Activated CD4-positive, alpha-beta T cell treated with anti-CD3 and anti-CD28 coated beads for 36 hours (primary cell): ENCODE measurements around the gene MMP28. TPM values are rescaled to one million over a fixed set of nuclear protein-coding genes. Genes with fewer than 3 reads are reported as not detected.
"Not testable (repeated sequence)": the region's sequence is repeated elsewhere in the genome, so short reads cannot be mapped to it uniquely, and the experiment has no call there.

Source experiments
- ATAC-seq: fragments of 200-7000 bp; cut with Tn5 transposase; one replicate; pipeline ENCODE4 v1.10.0; 2021; ENCODE audit warnings: mild to moderate bottlenecking, moderate library complexity
- CTCF ChIA-PET: fragments of 350-600 bp; sonication (Branson Sonifier 250); formaldehyde crosslinking; loops from one replicate; lab custom pipeline; 2021; ENCODE audit warnings: antibody characterized with exemption; lab: Charles Lee
- POLR2A ChIA-PET: fragments of 350-600 bp; sonication (Branson Sonifier 250); formaldehyde crosslinking; loops from one replicate; lab custom pipeline; 2021; ENCODE audit warnings: antibody characterized with exemption, inconsistent platforms; lab: Charles Lee
- DNase-seq: peaks from one replicate; pipeline ENCODE4 v3.0.0-alpha.2; 2020
- H3K27ac Mint-ChIP-seq: one replicate; pipeline ENCODE4 v1.8.0; 2021; ENCODE audit warnings: mixed read lengths
- H3K27me3 Mint-ChIP-seq: one replicate; pipeline ENCODE4 v1.8.0; 2021; ENCODE audit warnings: mixed read lengths
- H3K36me3 Mint-ChIP-seq: one replicate; pipeline ENCODE4 v1.8.0; 2021; ENCODE audit warnings: low read depth, mixed read lengths
- H3K4me1 Mint-ChIP-seq: one replicate; pipeline ENCODE4 v1.8.0; 2021; ENCODE audit warnings: mixed read lengths
- H3K4me3 Mint-ChIP-seq: one replicate; pipeline ENCODE4 v1.8.0; 2021; ENCODE audit warnings: mild to moderate bottlenecking, moderate library complexity, mixed read lengths
- H3K9me3 Mint-ChIP-seq: one replicate; pipeline ENCODE4 v1.8.0; 2021; ENCODE audit warnings: low read depth, mixed read lengths
- intact Hi-C, 2 experiments: fragments of 100-400 bp; cut with DNase I in 1 of 2; cut with micrococcal nuclease in 1 of 2; formaldehyde crosslinking; loops; one replicate each; pipeline versions ENCODE4 v1.14.2 to v1.15.1; 2022 to 2024; cut with DNase I, micrococcal nuclease
- total RNA-seq, 2 experiments: library from RNA; stranded (reverse); gene quantifications; one replicate each; pipeline ENCODE4 v1.2.3, GENCODE V29; 2021

Gene MMP28
- total RNA-seq, 2 experiments from 2014 or later: 0.09 TPM; not detected in 1

DNA sequence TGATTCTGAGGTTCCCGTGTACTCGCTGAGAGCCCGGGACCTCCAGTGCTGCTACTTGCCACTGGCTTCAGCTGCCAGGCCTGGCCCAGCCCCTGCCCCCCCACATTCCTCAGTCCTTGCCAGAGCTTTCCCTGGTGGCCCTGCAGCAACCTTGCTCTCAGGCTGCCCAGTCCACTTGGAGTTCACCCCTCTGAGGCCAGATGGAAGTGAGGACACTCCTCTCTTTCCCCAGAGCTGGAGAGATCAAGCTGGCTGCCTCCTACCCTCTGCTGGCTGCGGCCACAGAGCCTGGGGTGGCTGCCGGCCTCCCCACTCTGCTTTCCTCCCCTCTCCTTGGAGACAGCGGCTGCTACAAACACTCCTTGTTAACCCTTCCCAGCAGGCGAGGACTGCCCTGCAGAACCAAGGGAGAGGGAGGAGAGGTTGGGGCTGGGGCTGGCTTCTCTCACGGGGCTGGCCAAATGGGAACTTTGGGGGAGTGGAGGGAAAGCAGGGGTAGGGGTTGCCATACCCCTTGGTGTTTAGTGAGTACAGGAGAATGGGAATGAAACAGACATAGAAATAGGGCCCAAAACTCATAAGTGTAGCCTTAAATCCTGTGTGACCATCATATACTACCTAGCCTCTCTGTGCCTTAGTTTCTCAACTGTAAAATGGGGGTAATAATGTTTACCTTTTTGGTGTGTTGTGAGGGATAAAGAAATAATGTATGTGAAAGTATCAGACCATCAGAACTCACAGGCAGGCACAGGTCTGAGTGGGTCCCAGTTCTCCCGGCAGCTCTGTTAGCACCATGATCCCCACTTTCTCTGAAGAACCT, 42.3 kb downstream of the MMP28 start, which contains the start of gene GAS2L2:
Gene GAS2L2 (minus strand): TSS at position 295 of the 820 bp plus-strand sequence. CDS start 389 bp downstream, outside the sequence.
- DNase-seq (no peak), ATAC-seq (no peak)
- intact Hi-C loops: no loop called here
- ChIA-PET POLR2A (no interaction called here), CTCF (interaction anchor here (1.2 kb wide), 1 partner anchor 67 kb away, joined by 4 read pairs; no protein-coding TSS in a partner anchor)
- no peak within 1 kb of the TSS for H3K27ac Mint-ChIP-seq
- peaks cover 25% of the 10 kb centered on the region for H3K27me3 Mint-ChIP-seq
- H3K9me3 Mint-ChIP-seq: no peaks in the 10 kb centered on the region
- peaks cover 21% of the 10 kb centered on the region for H3K4me1 Mint-ChIP-seq
- H3K36me3 Mint-ChIP-seq: no peaks in the 10 kb centered on the region
- no peak within 1 kb of the TSS for H3K4me3 Mint-ChIP-seq

DNA sequence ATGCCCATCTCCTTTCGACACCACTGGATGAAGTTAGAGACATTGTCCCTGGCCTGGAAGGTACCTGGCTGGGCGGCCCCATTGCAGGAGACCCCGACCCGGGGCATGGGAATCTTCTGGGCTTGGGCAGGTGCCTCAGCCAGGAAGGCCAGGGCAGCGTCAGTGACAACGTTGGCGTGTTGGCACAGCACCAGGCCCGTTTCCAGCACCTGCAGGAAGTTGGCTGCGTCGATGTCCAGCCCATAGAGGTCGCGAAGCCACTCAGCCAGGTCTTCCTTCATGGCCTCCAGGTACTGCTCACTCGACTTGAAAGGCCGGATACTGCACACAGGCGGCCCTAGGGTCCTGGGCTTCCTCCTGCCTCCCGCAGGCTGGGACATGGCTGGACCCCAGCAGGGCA, 43.0 kb downstream of the MMP28 start:
- DNase-seq (no peak), ATAC-seq (no peak)
- Mint-ChIP-seq H3K36me3 (no peaks in the 10 kb centered on the region), H3K4me3 (no peak overlapping the region), H3K27me3 (peaks cover 25% of the 10 kb centered on the region), H3K9me3 (no peaks in the 10 kb centered on the region), H3K4me1 (peaks cover 23% of the 10 kb centered on the region), H3K27ac (no peak overlapping the region)
- ChIA-PET CTCF (interaction anchor here (1.2 kb wide), 1 partner anchor 67 kb away, joined by 4 read pairs; no protein-coding TSS in a partner anchor), POLR2A (no interaction called here)
- intact Hi-C loops: no loop called here

DNA sequence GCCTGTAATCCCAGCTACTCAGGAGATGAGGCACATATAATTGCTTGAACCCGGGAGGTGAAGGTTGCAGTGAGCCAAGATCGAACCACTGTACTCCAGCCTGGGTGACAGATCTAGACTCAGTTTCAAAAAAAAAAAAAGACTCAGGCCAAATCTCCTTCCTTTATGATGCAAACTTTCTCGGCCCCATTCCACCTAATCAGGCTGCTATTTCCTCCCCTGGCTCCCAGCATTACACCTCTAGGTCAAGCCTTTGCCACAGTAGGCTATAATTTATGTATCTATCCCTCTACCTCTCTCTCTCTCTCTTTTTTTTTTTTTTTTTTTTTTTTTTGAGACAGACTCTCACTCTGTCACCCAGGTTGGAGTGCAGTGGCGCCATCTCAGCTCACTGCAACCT, 43.9 kb downstream of the MMP28 start:
- CTCF ChIA-PET, DNase-seq, intact Hi-C loops, H3K36me3 Mint-ChIP-seq, ATAC-seq, H3K4me3 Mint-ChIP-seq, H3K9me3 Mint-ChIP-seq, POLR2A ChIA-PET, H3K27ac Mint-ChIP-seq: not testable (repeated sequence)
- Mint-ChIP-seq H3K27me3 (peaks cover 25% of the 10 kb centered on the region), H3K4me1 (peaks cover 23% of the 10 kb centered on the region)

DNA sequence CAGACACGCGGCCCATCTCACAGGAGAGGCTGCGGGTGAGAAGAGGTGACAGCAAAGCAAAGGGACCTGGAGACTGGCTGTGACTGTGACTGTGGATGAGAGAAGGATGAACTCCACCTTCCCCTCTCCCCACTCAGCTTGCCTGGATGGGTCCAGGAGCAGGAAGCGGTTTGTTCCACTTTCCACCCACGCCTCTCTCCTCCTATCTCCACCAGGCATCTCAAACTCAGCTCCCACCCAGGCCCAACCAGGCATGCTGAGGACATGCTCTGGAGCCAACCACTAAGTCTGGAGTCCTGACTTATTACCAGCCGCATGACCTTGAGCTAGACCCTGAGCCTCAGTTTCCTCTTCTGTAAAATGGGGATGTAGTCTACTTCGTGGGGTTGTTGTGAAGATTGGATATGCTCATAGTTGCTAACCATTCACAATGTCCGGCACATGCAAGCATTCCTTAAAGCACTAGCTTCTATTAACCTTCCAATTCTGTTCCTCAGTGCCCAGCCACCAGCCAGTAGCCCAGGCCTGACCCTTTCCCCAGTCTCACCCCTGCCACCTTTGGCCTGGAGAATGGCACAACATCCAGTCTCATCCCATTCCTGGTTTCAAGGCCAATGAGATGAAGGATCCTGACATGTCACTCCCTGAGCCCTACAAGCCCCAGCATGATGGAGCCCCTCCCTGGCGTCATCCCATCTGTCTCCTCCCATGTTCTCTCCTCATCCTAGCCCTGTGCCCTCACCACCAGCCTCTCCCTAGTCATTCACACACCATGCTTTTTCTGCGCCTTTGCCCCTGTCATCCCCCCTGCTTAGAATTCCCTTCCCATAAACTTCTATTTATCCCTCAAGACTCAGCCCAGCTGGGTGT, 44.7 kb downstream of the MMP28 start:
- no peak overlapping the region for H3K27ac Mint-ChIP-seq
- ChIA-PET POLR2A (no interaction called here), CTCF (interaction anchor here (0.6 to 6.5 kb wide), 4 partner anchors 13 to 138 kb away, joined by 3 to 99 read pairs (median 8); no protein-coding TSS in a partner anchor)
- no peak overlapping the region for H3K4me3 Mint-ChIP-seq
- H3K9me3 Mint-ChIP-seq: no peaks in the 10 kb centered on the region
- intact Hi-C loops: no loop called here
- peaks cover 25% of the 10 kb centered on the region for H3K27me3 Mint-ChIP-seq
- H3K4me1 Mint-ChIP-seq: peaks cover 23% of the 10 kb centered on the region
- ATAC-seq (no peak), DNase-seq (no peak)
- no peaks in the 10 kb centered on the region for H3K36me3 Mint-ChIP-seq

DNA sequence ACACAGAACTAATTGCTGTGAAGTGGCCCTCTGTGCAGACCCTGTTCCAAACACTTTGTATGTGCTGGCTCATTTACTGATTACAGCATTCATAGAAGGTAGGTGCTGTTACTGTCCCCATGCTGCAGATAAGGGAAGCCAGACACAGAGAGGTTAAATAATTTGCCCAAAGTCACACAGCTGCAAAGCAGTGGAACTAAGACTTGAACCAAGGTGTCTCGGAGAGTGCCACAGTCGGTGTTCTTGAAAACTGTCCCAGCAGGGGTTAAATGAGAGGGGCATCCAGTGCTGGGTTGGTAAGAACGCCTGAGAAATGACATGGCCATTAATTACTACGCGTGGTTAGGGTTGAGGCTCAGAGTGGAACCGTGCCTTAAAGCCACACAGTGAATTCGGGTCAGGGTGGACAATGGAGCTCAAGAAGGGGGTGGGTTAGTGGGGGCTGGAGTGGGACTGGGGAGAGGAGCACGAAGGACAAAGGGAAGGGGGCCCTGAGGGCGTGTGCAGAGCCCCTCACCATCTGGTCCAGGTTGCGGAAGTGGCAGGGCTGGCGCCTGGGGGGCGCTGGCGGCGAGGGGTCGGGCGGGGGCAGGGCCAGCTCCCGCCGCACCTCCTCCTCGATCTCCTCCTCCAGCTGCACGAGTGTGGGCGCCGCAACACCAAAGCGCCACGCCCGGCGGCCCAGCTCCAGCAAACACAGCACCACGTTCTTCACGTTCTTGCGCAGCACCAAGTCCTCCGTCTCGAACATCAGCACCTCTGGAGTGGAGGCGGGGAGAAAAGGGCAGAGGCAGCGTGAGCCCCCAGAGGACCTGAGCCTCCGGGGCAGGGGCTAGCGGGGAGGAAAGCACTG, 45.7 kb downstream of the MMP28 start:
- Mint-ChIP-seq H3K4me3 (no peak overlapping the region), H3K4me1 (peaks cover 23% of the 10 kb centered on the region), H3K36me3 (no peaks in the 10 kb centered on the region), H3K27ac (no peak overlapping the region), H3K9me3 (no peaks in the 10 kb centered on the region), H3K27me3 (peaks cover 27% of the 10 kb centered on the region)
- intact Hi-C loops: loop anchor here (5.0 to 10.0 kb wide), 4 partner anchors 212 to 755 kb away; partner anchors contain the start of gene SLFN12L (in 1 of the 2)
- ChIA-PET CTCF (interaction anchor here (0.6 to 6.5 kb wide), 6 partner anchors 14 to 137 kb away, joined by 3 to 99 read pairs (median 6); no protein-coding TSS in a partner anchor), POLR2A (no interaction called here)
- DNase-seq (peak; percentile 51), ATAC-seq (peak; percentile 6)

DNA sequence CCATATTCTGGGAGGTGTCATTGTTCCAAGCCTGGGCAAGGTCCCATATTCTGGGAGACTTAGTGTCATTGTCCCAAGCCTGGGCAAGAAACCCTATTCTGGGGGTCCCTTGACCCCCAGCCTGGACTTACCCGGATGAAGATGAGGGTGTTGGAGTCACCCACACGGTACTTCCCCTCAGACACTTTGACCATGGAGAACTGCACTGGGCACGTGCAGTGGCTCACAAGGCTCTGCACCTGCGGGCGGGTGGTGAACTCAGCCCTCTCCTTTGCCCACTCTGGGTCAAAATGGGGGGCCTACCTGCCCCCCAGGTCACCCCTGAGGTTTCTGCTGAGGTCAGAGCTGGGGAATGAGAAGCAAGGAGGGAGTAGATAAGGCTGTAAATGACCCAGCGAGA, 46.5 kb downstream of the MMP28 start:
- H3K4me3 Mint-ChIP-seq: no peak overlapping the region
- CTCF ChIA-PET: interaction anchor here (0.6 to 6.5 kb wide), 9 partner anchors 10 to 141 kb away, joined by 3 to 99 read pairs (median 4); no protein-coding TSS in a partner anchor
- no peak overlapping the region for H3K27ac Mint-ChIP-seq
- no peaks in the 10 kb centered on the region for H3K36me3 Mint-ChIP-seq
- POLR2A ChIA-PET: no interaction called here
- peaks cover 23% of the 10 kb centered on the region for H3K4me1 Mint-ChIP-seq
- DNase-seq: no peak
- intact Hi-C loops: loop anchor here (5.0 to 10.0 kb wide), 4 partner anchors 212 to 754 kb away; partner anchors contain the start of gene SLFN12L (in 1 of the 2)
- ATAC-seq: no peak
- no peaks in the 10 kb centered on the region for H3K9me3 Mint-ChIP-seq
- H3K27me3 Mint-ChIP-seq: peaks cover 29% of the 10 kb centered on the region

DNA sequence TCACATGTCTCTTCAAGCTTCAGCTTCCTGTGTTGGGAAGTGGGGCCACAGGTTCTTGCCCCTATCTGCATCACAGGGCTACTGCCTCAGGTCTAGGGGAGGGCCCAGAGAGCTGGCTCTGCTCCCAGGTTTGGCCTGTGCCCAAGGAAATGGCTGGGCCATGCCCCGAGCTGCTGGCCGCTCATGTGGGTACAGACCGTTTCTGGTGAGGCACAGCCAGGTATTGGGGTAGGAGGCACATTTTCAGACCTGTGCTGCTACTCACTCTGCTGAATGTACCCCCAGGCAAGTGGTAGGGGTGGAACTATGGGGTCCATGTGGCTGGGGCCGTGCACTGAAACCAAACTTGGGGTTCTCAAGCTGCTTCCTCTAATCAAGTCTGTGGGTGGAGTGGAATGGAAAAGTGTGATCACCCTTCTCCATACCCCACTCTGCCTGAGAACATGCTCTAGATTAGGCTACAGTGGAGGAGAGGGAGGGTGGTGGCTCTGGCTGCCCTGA, 47.0 kb downstream of the MMP28 start:
- DNase-seq (peak; percentile 20), ATAC-seq (peak; percentile 25)
- no peaks in the 10 kb centered on the region for H3K36me3 Mint-ChIP-seq
- H3K4me3 Mint-ChIP-seq: no peak overlapping the region
- peaks cover 23% of the 10 kb centered on the region for H3K4me1 Mint-ChIP-seq
- H3K27ac Mint-ChIP-seq: no peak overlapping the region
- peaks cover 32% of the 10 kb centered on the region for H3K27me3 Mint-ChIP-seq
- ChIA-PET CTCF (interaction anchor here (0.6 to 6.5 kb wide), 18 partner anchors 11 to 739 kb away, joined by 3 to 99 read pairs (median 4); no protein-coding TSS in a partner anchor), POLR2A (interaction anchor here (0.6 kb wide), 1 partner anchor 390 kb away, joined by 3 read pairs; no protein-coding TSS in a partner anchor)
- intact Hi-C loops: loop anchor here (5.0 to 10.0 kb wide), 4 partner anchors 211 to 754 kb away; partner anchors contain the start of gene SLFN12L (in 1 of the 2)
- H3K9me3 Mint-ChIP-seq: no peaks in the 10 kb centered on the region

DNA sequence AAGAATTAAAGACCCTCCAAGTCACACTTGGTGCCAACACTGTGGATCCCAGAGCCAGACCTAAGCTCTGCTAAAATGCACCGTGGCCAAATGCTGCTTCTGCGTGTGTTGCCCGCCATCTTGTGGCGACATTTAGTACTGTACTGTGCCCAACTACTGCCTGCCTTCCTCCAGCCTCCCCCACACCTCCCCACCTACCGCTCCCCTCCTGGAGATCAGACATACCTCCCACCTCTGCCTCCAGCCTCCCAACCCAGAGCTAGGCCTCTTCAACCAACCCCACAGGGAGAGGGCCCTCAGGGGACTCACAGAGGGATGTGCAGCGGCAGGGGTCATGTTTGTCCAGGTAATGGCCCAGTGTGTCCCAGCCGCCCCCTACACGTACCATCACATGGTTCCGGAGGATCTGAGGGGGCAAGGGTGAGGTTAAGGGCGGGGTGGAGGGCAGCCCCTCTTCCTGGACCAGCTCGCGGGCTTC, 47.9 kb downstream of the MMP28 start:
- intact Hi-C loops: loop anchor here (1.0 to 10.0 kb wide), 9 partner anchors 134 to 753 kb away; partner anchors contain the start of gene SLFN12L (in 1 of the 2)
- H3K4me3 Mint-ChIP-seq: no peak overlapping the region
- DNase-seq (peak; percentile 90), ATAC-seq (peak; percentile 91)
- no peak overlapping the region for H3K27ac Mint-ChIP-seq
- peaks cover 23% of the 10 kb centered on the region for H3K4me1 Mint-ChIP-seq
- no peaks in the 10 kb centered on the region for H3K36me3 Mint-ChIP-seq
- no peaks in the 10 kb centered on the region for H3K9me3 Mint-ChIP-seq
- POLR2A ChIA-PET: no interaction called here
- peaks cover 33% of the 10 kb centered on the region for H3K27me3 Mint-ChIP-seq
- CTCF ChIA-PET: interaction anchor here (0.6 to 6.5 kb wide), 51 partner anchors 8 to 1328 kb away, joined by 3 to 99 read pairs (median 4); no protein-coding TSS in a partner anchor

DNA sequence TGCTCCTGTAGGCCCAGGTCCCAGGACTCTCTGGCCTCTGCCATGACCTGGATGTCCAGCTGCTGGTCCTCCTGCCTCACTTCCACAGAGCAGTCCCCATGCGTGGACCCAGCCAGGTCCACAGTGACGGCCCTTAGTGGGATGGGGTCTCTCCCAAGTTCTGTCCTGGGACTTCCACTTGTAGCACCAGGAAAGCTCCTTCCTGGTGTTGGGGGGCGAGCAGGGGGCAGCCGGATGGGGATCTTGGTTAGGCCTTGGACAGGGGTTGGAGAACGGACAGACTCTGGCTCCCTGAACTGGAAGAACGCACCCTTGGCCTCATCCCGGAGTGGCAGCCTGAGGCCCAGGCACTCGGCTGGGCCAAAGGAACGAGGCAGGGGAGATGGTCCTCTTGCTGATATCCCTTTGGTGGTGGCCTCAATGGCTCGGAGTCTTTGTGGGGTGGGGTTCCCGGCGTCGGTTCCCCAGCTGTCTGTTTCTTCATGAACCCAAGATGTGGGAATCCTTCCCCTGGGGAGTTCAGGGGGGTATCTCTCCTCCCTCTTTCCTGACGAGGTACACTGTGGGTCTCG, 49.6 kb downstream of the MMP28 start:
- peaks cover 30% of the 10 kb centered on the region for H3K4me1 Mint-ChIP-seq
- H3K4me3 Mint-ChIP-seq: no peak overlapping the region
- CTCF ChIA-PET: interaction anchor here (6.5 kb wide), 1 partner anchor 133 kb away, joined by 99 read pairs; no protein-coding TSS in a partner anchor
- H3K27me3 Mint-ChIP-seq: peaks cover 41% of the 10 kb centered on the region
- ATAC-seq: no peak
- POLR2A ChIA-PET: no interaction called here
- no peaks in the 10 kb centered on the region for H3K36me3 Mint-ChIP-seq
- no peak overlapping the region for H3K27ac Mint-ChIP-seq
- intact Hi-C loops: loop anchor here (2.0 to 10.0 kb wide), 5 partner anchors 189 to 751 kb away; partner anchors contain the start of gene SLFN12L (in 1 of the 2)
- H3K9me3 Mint-ChIP-seq: no peaks in the 10 kb centered on the region
- no peak for DNase-seq
